ENCODE data around the gene KCNJ18. TPM values are rescaled to one million over a fixed set of nuclear protein-coding genes. Genes with fewer than 3 reads are reported as not detected.

Gene KCNJ18
- total and polyA plus RNA-seq, 2 experiments from 2014 or later, result not detected

DNA sequence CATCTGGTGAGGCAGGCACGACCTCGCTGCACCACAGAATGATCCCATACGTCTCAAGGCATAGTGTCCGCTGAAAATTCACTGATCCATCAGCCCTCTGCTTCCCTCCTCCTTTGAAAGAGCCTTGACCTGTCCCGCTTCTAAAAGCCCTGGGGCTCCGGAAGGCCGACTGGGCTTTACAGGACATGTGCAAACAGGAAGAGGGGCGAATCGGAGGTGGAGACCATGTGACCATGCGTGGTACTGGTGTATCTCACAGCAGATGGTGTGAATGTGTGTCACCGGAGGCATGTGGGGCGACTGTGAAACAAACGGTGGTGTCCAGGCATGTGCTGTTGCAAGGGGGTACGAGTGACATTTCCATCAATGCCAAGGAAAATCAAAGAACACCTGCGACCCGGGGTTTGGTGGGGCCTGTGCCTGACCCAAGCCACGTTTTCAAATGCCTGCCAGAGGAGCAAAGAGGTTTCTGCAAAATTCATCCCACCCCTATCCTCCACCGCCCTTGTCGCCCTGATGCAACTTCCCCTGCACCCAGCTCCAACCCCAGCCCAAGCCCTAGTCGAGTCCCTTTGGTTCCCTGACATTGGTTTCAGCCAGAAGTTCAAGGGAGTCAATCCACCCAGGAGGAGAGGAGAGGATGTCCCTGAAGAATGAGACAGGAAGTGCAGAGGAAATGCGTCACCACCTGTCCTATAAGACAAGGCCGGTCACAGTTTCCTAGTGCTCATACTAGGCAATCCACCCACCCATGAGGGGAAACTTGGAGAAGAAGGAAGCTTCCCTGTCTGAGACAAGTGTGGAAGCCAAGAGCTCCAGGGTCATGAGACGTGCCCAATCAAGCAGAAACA is 5.9 kb upstream of the KCNJ18 start:
- no peaks in the 10 kb centered on the region for H3K36me3 ChIP-seq (replicated peaks; ENCODE audit: insufficient read depth, low read depth)
- no peaks in the 10 kb centered on the region for H3K27me3 ChIP-seq
- WGBS (ENCODE audit: low lambda C conversion rate, missing lambda C conversion rate), result 68% methylated on average over 23 of the region's 23 CpGs
- no peak overlapping the region for H3K27ac ChIP-seq
- H3K4me2 ChIP-seq, result no peak overlapping the region
- H3K4me1 ChIP-seq (ENCODE audit: insufficient read depth), result no peaks in the 10 kb centered on the region
- no peak for DNase-seq (ENCODE audit: low spot score)
- H2AFZ ChIP-seq, result no peak overlapping the region
- H4K20me1 ChIP-seq (ENCODE audit: insufficient read depth, poor library complexity, severe bottlenecking), result no peaks in the 10 kb centered on the region
- H3K4me3 ChIP-seq, result no peak overlapping the region
- no peaks in the 10 kb centered on the region for H3K79me2 ChIP-seq
- no peaks in the 10 kb centered on the region for H3K9me2 ChIP-seq (replicated peaks; ENCODE audit: insufficient read depth)
- no peak for TF ChIP-seq EZH2 (IDR thresholded peaks at IDR 0.05; ENCODE audit: borderline replicate concordance)
- no peak for TF ChIP-seq EZH2phosphoT487 (IDR thresholded peaks at IDR 0.05; ENCODE audit: low read depth, severe bottlenecking, unreplicated experiment)
- TF ChIP-seq, protein P1, sequence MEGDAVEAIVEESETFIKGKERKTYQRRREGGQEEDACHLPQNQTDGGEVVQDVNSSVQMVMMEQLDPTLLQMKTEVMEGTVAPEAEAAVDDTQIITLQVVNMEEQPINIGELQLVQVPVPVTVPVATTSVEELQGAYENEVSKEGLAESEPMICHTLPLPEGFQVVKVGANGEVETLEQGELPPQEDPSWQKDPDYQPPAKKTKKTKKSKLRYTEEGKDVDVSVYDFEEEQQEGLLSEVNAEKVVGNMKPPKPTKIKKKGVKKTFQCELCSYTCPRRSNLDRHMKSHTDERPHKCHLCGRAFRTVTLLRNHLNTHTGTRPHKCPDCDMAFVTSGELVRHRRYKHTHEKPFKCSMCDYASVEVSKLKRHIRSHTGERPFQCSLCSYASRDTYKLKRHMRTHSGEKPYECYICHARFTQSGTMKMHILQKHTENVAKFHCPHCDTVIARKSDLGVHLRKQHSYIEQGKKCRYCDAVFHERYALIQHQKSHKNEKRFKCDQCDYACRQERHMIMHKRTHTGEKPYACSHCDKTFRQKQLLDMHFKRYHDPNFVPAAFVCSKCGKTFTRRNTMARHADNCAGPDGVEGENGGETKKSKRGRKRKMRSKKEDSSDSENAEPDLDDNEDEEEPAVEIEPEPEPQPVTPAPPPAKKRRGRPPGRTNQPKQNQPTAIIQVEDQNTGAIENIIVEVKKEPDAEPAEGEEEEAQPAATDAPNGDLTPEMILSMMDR (IDR thresholded peaks at IDR 0.05; ENCODE audit: poor library complexity), result no peak
- H3K9me3 ChIP-seq (ENCODE audit: low read depth), result no peaks in the 10 kb centered on the region

DNA sequence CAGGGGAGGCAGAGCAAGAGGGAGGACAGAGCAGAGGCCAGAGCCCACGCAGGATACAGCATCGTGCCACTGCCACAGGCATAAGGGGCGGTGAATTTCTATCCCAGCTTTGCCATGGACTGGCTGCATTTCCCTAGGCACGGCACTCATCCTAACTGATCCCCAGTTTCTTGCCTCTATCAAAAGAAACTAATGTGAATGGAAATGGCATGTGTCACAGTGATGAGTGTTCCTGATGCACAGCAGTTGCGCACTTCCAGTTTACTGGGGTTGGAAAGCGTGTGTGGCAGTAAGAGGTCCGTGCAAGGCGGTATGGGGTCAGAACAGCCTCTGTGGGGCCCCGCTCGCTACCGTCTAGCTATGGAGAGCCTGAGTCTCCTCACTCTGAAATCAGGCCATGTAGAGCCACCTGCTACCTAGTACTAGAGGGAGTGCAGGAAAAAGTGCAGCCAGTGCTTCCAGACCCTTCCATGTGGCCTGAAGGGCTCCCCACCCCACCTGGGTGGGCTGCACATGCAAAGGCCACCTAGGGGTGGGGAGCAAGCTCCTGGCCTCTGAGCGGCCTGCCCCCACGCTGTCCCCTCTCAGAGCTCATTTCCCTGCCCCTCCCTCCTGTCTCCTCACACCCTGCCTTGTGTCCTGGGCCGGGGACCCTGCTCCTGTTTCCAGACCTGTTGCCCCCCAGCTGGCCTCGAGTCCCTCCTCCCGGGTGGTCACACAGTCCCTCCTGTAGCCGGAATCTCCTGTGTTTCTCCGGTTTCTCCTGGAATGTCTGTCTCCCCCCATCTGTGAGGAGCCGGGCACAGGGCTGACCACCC is 5.0 kb upstream of the KCNJ18 start:
- no peak overlapping the region for H2AFZ ChIP-seq
- DNase-seq (ENCODE audit: low spot score), result no peak
- no peaks in the 10 kb centered on the region for H4K20me1 ChIP-seq (ENCODE audit: insufficient read depth, poor library complexity, severe bottlenecking)
- WGBS (ENCODE audit: low lambda C conversion rate, missing lambda C conversion rate), result 75% methylated on average over 18 of the region's 19 CpGs
- no peak overlapping the region for H3K4me2 ChIP-seq
- H3K4me1 ChIP-seq (ENCODE audit: insufficient read depth), result no peaks in the 10 kb centered on the region
- no peak overlapping the region for H3K4me3 ChIP-seq
- H3K79me2 ChIP-seq, result no peaks in the 10 kb centered on the region
- no peak overlapping the region for H3K27ac ChIP-seq
- H3K9me3 ChIP-seq (ENCODE audit: low read depth), result no peaks in the 10 kb centered on the region
- TF ChIP-seq EZH2phosphoT487 (IDR thresholded peaks at IDR 0.05; ENCODE audit: low read depth, severe bottlenecking, unreplicated experiment), result no peak
- TF ChIP-seq, protein P1 (IDR thresholded peaks at IDR 0.05; ENCODE audit: poor library complexity), result no peak
- no peak for TF ChIP-seq EZH2 (IDR thresholded peaks at IDR 0.05; ENCODE audit: borderline replicate concordance)
- no peaks in the 10 kb centered on the region for H3K27me3 ChIP-seq
- H3K9me2 ChIP-seq (replicated peaks; ENCODE audit: insufficient read depth), result no peaks in the 10 kb centered on the region
- no peaks in the 10 kb centered on the region for H3K36me3 ChIP-seq (replicated peaks; ENCODE audit: insufficient read depth, low read depth)

DNA sequence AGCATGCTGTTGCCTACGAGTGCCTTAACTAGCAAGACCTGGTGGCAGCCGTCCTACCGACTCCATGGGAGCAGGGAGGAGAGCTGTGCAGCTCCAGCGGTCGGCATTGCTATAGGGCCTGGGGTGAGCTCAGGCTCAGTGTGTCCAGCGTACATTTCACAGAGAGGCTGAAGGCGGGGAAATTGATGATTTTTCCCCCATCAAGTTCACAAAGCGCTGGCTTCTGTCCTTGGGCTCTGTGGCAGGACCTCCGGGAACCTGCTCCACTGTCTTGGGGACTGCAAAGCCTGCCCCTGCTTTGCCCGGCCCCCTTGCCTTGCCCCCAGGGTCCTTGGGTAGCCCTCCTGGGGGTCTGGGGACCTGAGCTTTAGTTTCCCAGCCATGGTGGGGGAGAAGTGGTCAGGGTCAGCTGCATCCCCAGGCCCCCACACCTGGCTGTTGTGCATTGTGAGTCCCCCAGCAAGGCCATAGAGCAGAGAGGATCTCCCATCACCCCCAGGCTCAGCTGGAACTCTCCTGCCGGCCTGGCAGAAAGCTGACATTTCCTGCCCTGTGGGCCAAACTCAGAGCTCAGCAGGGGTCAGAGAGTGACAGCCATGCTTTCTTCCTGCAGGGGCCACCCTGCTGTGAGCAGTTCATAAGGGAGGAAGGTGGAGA is 3.9 kb upstream of the KCNJ18 start:
- no peaks in the 10 kb centered on the region for H3K9me2 ChIP-seq (replicated peaks; ENCODE audit: insufficient read depth)
- H2AFZ ChIP-seq, result no peak overlapping the region
- WGBS (ENCODE audit: low lambda C conversion rate, missing lambda C conversion rate), result 78% methylated on average over 11 of the region's 11 CpGs
- no peaks in the 10 kb centered on the region for H4K20me1 ChIP-seq (ENCODE audit: insufficient read depth, poor library complexity, severe bottlenecking)
- no peak overlapping the region for H3K4me3 ChIP-seq
- H3K79me2 ChIP-seq, result no peaks in the 10 kb centered on the region
- H3K4me2 ChIP-seq, result no peak overlapping the region
- H3K36me3 ChIP-seq (replicated peaks; ENCODE audit: insufficient read depth, low read depth), result no peaks in the 10 kb centered on the region
- H3K27me3 ChIP-seq, result no peaks in the 10 kb centered on the region
- no peak for DNase-seq (ENCODE audit: low spot score)
- no peak for TF ChIP-seq EZH2 (IDR thresholded peaks at IDR 0.05; ENCODE audit: borderline replicate concordance)
- TF ChIP-seq, protein P1 (IDR thresholded peaks at IDR 0.05; ENCODE audit: poor library complexity), result no peak
- TF ChIP-seq EZH2phosphoT487 (IDR thresholded peaks at IDR 0.05; ENCODE audit: low read depth, severe bottlenecking, unreplicated experiment), result no peak
- no peaks in the 10 kb centered on the region for H3K4me1 ChIP-seq (ENCODE audit: insufficient read depth)
- no peaks in the 10 kb centered on the region for H3K9me3 ChIP-seq (ENCODE audit: low read depth)
- H3K27ac ChIP-seq, result no peak overlapping the region
